AML-193 (cell line): ENCODE results near the gene RTBDN.
A peak's percentile ranks its signal among the peaks of the same experiment; 100 is the strongest.
"Not testable (repeated sequence)": the region's sequence is repeated elsewhere in the genome, so short reads cannot be mapped to it uniquely, and the experiment has no call there.

Source experiments
- DNase-seq, 2 experiments: peaks; one replicate each; lab custom pipeline; 2025; lab: John Stamatoyannopoulos, UW

Gene RTBDN

DNA sequence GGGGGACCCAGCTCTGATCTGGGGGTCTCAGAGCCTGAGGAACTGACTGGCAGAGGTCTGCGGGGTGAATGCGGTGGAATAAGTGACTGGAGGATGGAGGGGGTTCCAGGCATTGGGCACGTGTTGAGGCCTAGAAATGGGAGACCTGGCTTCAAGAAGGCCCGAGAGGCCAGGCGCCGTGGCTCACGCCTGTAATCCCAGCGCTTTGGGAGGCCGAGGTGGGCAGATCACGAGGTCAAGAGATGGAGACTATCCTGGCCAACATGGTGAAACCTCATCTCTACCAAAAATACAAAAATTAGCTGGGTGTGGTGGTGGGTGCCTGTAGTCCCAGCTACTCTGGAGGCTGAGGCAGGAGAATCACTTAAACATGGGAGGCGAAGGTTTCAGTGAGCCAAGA lies 16.6 kb downstream of the RTBDN start:
- not testable (repeated sequence) for DNase-seq

- DNase-seq: not testable (repeated sequence)
Measured at GRCh38 chr19:12817188-12817587, 17.2 kb downstream of the RTBDN start.

DNA sequence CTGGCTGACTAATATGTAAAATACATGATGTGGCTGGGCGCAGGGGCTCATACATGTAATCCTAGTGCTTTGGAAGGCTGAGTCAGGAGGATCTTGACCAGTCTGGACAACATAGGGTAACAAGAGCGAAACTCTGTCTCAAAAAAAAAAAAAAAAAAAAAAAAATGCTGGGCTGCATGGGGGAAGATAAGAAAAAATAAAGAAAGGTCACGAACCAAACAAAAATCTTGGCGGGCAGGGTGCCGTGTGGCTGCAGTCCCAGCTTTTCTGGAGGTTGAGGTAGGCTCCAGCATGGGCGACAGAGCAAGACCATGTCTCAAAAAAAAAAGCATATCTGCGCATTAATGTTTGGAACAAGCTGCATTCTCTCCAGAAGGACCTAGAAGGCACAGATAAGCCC lies 19.3 kb downstream of the RTBDN start:
- no peak for DNase-seq

- DNase-seq: peak; percentile 81 to 82
Measured at GRCh38 chr19:12806242-12807081, 27.9 kb downstream of the RTBDN start, which contains the start of gene RNASEH2A. RNASEH2A (plus strand) TSS chr19:12806584; CDS start chr19:12806674, 90 bp downstream.

DNA sequence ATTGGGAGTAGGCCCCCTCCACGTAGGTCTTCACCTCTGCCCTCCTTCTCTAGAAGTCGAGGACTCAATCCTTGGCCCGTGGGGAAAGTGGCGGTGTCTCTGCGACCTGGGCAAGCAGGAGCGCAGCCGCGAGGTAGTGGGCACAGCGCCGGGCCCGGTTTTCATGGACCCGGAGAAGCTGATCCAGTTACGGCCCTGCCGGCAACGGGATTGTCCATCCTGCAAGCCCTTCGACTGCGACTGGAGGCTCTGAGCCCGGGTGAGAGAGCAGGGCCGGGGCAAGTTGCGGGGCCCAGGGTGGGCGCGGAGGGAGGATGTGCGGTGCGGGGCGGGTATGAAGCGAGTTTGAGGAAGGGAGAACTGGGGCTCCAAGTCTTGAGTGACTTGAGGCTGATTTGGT lies 30.3 kb downstream of the RTBDN start:
- no peak for DNase-seq

DNA sequence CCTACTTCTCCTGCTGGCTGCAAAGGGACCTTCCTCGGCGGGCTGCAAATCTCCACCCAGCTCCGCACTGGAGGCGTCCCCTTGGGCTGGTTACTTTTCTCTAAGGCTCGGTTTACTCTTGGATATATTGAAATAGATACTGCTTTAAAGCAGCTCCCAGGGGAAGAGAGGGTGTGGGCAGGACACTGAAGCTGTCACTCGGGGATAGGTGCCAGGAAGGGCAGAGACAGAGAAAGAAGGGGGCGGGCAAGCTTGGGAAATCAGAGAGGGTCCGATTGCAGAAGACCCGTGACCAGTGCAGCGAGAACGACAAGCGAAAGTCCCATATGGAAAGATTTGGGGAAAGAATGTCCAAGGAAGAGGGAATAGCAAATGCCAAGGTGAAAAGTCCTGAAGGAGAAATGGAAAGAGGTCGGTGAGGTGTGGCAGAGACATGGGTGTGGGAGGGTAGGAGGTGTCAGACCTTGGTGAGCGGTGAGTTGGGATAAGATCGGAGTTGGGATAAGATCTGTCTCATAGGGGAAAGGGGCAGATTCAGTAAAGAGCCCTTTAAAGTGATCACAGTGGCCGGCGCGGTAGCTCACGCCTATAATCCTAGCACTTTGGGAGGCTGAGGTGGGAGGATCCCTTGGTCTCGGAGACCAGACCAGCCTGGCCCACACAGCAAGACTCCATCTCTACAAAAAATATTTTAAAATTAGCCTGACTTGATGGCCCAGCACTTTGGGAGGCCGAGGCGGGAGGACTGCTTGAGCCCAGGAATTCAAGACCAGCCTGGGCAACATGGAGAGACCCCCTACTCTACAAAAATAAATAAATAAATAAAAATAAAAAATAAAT lies 31.9 kb downstream of the RTBDN start:
- no peak for DNase-seq

DNA sequence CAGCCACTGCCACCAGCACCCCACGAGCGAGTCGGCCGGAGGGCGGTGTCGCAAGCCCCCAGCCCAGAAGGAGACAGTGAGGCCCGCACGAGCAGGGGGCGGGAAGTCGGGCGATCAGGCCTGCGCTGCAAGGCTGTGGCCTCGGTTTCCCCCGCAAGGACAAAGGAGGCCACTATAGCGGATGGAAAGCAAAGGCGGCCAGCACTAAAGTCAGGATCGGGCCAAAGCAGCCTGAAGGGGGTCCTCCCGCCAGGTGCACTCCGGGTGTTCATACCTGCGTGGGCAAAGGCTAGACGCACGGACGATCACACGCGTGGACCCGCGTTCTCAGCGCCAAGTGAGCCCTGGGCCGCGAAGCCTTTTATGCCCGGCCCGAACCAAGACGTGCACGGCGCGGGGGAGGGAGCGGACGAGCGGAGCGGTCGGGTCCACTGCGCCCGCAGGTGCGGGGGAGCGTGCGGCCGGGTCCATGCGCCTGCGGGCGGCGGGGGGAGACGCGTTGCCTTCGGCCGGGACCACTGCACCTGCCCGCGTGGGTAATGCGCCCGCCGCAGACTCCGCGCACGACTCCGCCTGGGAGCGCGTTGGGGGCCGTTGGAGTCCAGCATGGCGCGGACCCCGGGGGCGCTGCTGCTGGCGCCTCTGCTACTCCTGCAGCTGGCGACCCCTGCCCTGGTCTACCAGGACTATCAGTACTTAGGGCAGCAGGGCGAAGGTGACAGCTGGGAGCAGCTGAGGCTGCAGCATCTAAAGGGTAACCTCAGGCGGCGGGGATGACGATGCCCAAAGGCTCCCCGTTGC lies 32.7 kb downstream of the RTBDN start, which contains the start of the genes PRDX2 and THSD8:
Gene PRDX2 (minus strand): TSS at position 335 of the 801 bp plus-strand sequence. CDS start 539 bp downstream, outside the sequence.
Gene THSD8 (plus strand): TSS at position 604 of the 801 bp plus-strand sequence. CDS start 3 bp downstream, at position 607.
- DNase-seq: peak; percentile 31 to 49

GRCh38 chr19:12800923-12801465 lies 33.4 kb downstream of the RTBDN start:
- no peak for DNase-seq

- no peak for DNase-seq
Measured at GRCh38 chr19:12800466-12800770, 34.0 kb downstream of the RTBDN start.

DNA sequence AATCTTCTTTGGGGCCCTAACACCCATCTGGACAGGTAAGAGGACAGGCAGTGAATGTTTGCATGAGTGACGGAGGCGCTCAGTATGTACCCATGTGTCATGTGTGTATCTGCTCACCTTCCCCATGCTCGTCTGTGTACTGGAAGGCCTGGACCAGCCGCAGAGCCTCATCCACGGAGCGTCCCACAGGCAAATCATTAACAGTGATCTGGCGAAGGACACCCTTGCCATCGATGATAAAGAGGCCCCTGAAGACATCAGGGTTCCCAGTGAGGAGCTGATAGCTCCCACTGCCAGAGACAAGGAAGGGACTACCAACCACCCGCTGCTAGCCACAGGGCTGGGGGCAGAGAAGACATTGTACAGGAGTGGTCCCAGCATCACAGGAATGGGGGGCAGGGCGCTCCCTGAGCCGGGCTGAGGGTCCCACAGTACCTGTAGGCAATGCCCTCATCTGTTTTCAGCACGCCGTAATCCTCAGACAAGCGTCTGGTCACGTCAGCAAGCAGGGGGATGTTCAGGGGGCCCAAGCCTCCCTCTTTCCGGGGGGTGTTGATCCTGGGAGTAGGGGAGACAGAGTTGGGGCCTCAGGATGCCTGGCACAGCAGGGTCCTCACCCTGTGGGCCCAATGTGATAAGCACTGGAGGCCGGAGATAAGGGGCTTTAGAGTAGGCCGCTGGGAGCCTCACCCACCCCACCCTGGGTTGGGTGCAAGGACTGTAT lies 34.5 kb downstream of the RTBDN start:
- no peak for DNase-seq

DNA sequence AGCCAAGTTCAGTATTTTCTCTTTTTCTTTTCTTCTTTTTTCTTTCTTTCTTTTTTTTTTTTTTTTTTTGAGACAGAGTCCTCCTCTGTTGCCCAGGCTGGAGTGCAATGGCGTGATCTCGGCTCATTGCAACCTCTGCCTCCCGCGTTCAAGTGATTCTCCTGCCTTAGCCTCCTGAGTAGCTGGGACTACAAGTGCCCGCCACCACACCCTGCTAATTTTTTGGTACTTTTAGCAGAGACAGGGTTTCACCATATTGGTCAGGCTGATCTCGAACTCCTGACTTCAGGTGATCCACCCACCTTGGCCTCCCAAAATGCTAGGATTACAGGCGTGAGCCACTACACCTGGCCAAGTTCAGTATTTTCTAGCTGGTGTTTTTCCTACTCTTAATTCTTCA lies 36.8 kb downstream of the RTBDN start:
- not testable (repeated sequence) for DNase-seq

GRCh38 chr19:12797141-12797587 lies 37.2 kb downstream of the RTBDN start:
- DNase-seq: no peak

DNA sequence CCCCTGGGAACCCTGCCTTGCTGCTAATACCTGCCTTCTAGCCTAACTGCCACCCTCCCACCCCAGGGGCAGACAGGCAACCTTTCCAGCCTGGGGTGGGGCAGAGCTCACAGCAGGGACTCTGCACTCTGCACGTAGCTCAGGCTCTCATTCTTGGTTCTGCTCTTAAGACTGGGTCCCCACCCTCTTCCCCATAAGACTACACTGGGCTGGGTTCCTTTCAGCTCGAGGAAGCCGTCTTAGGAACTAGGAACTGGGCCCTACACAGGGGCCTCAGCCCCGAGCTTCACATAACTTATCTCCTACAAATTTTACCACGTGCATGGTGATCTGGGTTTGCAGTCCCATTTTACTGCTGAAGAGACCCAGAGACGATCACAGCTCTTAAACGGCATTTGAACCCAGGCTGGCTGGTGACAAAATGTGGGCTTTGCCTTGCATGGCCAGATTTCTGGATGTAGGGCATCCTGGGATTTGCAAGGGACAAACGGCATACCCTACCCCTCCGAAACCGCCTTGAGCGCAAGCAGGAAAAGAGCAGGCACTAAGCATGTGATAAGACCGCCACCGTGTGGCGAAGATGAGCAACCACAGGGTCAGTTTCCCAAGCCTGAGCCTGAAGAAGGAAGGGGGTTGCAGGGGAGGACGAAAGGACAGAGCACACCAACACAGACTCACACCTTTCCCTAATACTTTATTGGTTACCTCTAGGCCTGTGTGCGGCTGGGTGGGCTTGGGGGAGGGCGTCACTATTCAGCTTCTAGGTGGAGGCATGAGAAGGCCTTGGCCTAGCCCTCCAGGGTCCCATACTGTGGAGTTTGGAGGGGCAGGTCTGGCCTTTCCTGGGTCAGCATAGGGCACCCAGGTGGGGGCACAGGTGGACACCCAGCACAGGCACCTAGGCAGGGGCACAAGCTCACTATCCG lies 38.0 kb downstream of the RTBDN start:
- peak; percentile 73 for DNase-seq

GRCh38 chr19:12794971-12795381 lies 39.4 kb downstream of the RTBDN start:
- no peak for DNase-seq

DNA sequence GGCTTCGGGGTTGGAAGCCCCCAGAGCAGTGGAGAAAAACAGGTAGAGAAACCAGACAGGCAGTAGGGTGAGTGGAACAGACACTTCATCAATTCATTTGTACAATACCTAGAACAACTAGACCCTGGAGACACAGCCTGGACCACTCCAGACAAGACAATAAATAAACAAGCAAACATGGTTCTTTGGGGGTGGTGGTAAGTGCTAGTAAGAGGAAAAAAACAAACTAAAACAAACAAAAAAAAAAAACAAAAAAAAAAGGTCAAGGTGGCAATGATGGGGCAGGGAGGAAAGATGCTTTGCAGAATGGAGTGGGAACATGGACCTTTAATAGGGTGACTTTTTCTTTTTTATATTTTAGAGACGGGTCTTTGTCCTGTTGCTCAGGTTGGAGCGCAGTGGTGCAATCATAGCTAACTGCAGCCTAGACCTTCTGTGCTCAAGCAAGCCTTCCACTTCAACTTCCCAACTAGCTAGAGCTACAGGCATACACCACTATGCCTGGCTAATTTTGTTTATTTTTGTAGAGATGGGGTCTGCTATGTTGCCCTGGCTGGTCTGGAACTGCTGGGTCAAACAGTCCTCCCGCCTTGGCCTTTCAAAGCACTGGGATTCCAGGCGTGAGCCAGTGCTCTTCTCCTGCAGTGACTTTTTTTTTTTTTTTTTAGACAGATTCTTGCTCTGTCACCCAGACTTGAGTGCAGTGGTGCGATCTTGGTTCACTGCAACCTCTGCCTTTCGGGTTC lies 40.0 kb downstream of the RTBDN start:
- peak; percentile 5 to 15 for DNase-seq

DNA sequence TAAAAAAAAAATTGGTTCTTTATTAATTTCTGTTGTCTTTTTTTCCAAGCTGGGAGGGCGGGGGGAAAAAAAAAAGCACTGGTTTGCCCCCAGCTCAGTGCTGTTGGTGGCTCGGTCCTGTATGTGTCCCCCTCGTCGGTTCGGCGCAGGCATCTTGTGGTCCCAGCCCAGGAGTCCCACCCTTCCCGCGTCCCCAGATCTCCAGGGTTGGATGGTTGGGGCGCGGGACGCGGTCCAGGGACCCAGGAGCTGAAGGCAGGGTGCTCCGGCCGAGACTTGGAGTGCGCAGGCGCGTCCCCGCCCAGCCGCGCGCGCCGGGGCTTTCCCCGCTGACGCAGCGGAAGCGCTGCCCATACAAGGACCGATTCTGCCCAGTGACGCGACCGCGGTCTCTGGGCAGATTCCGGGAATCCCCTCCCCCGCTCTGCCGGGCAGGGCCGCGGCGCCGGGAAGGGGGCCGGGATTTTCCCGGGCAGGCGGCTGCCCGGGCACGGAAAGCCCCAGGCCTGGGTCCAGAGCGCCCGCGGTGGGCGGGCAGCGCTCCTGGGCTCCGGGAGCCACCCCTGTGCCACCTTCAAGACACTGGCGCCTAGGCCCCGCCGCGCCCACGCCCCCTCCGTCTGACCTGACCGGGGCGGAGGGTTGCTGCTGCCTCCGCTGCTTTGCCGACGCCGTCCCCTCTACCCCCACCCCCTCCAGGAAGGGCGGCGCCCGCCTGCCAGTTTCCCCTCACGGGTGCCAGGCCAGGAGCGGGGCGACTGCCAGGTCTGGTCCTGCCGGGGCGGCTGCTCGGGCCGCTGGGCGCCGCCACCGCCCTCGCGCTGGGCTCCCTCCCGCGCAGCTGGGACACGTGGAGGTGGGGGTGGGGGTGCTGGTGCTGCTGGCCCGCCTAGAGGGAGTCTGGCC lies 40.8 kb downstream of the RTBDN start:
- peak; percentile 78 to 79 for DNase-seq

GRCh38 chr19:12792853-12793289 lies 41.5 kb downstream of the RTBDN start:
- DNase-seq: no peak
